H1 (cell line): ENCODE measurements around the gene KLHL2.
"Not testable (repeated sequence)": the region's sequence is repeated elsewhere in the genome, so short reads cannot be mapped to it uniquely, and the experiment has no call there.

Experiments used
- CBX5 ChIP-seq: fragments of 300-800, 300-1000 bp; sonication (generic); IDR thresholded peaks from 2 replicates; pipeline ENCODE4 v1.7.1; 2016; ENCODE audit warnings: antibody characterized with exemption, low read length, low read depth
- EZH2 ChIP-seq: fragments of 200-600 bp; sonication (generic); IDR thresholded peaks from 2 replicates; pipeline ENCODE4 v1.7.1; 2012; ENCODE audit warnings: low read depth, mild to moderate bottlenecking, moderate library complexity, low read length, inconsistent platforms; ENCODE audit not compliant: severe bottlenecking
- HDAC6 ChIP-seq: IDR thresholded peaks from one replicate; pipeline ENCODE4 v1.7.1; 2012; ENCODE audit warnings: low read depth, mild to moderate bottlenecking, inconsistent platforms, low read length, moderate library complexity
- MAFK ChIP-seq: IDR thresholded peaks from 2 replicates; pipeline ENCODE4 v1.6.1; 2012; ENCODE audit warnings: low read depth, mild to moderate bottlenecking, improper control_type of control experiment, low read length
- POLR2A ChIP-seq, 2 experiments: IDR thresholded peaks; 1 replicate in 1 of 2; 2 replicates in 1 of 2; pipeline ENCODE4 v1.6.1; 2011; ENCODE audit warnings: low read depth in 2 of 2, low read length in 2 of 2, mild to moderate bottlenecking in 2 of 2; ENCODE audit errors: control extremely low read depth in 1 of 2
- POLR2AphosphoS5 ChIP-seq: IDR thresholded peaks from 2 replicates; pipeline ENCODE4 v1.6.1; 2011; ENCODE audit warnings: low read depth, low read length
- SP1 ChIP-seq: IDR thresholded peaks from 2 replicates; pipeline ENCODE4 v1.6.1; 2011; ENCODE audit warnings: low read depth, low read length
- SRF ChIP-seq: IDR thresholded peaks from 2 replicates; pipeline ENCODE4 v1.6.1; 2011; ENCODE audit warnings: mild to moderate bottlenecking, low read depth, low read length, moderate library complexity
- TAF7 ChIP-seq: optimal IDR thresholded peaks from 2 replicates; pipeline ENCODE3; 2011; ENCODE audit warnings: low read depth, mild to moderate bottlenecking, inconsistent platforms, low read length, moderate library complexity, borderline replicate concordance
- TBP ChIP-seq: IDR thresholded peaks from 2 replicates; pipeline ENCODE4 v1.6.1; 2011; ENCODE audit warnings: low read depth, low read length, improper control_type of control experiment
- TEAD4 ChIP-seq: IDR thresholded peaks from 2 replicates; pipeline ENCODE4 v1.6.1; 2012; ENCODE audit warnings: low read depth, low read length, inconsistent platforms, mixed read lengths
- USF2 ChIP-seq: IDR thresholded peaks from 2 replicates; pipeline ENCODE4 v1.6.1; 2011; ENCODE audit warnings: low read length, improper control_type of control experiment
- TF ChIP-seq, protein P1 (sequence below), 3 experiments: IDR thresholded peaks; 1 replicate in 2 of 3; 2 replicates in 1 of 3; pipeline versions ENCODE4 v1.5.1 to v1.6.1; 2011; ENCODE audit warnings: low read length in 3 of 3, mild to moderate bottlenecking in 3 of 3, inconsistent platforms in 2 of 3, low read depth in 1 of 3, moderate library complexity in 1 of 3; ENCODE audit not compliant: insufficient read depth in 1 of 3; ENCODE audit errors: control extremely low read depth in 1 of 3

- TF ChIP-seq TEAD4; EZH2; SP1; USF2; CBX5; TBP; MAFK; TAF7; POLR2AphosphoS5; HDAC6; POLR2A (IDR thresholded peaks at IDR 0.05; ENCODE audit: control extremely low read depth in 1 of 2, low read depth in 2 of 2, low read length in 2 of 2); SRF: not testable (repeated sequence)
- TF ChIP-seq, protein P1, sequence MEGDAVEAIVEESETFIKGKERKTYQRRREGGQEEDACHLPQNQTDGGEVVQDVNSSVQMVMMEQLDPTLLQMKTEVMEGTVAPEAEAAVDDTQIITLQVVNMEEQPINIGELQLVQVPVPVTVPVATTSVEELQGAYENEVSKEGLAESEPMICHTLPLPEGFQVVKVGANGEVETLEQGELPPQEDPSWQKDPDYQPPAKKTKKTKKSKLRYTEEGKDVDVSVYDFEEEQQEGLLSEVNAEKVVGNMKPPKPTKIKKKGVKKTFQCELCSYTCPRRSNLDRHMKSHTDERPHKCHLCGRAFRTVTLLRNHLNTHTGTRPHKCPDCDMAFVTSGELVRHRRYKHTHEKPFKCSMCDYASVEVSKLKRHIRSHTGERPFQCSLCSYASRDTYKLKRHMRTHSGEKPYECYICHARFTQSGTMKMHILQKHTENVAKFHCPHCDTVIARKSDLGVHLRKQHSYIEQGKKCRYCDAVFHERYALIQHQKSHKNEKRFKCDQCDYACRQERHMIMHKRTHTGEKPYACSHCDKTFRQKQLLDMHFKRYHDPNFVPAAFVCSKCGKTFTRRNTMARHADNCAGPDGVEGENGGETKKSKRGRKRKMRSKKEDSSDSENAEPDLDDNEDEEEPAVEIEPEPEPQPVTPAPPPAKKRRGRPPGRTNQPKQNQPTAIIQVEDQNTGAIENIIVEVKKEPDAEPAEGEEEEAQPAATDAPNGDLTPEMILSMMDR (IDR thresholded peaks at IDR 0.05; ENCODE audit: control extremely low read depth in 1 of 3, insufficient read depth in 1 of 3, low read depth in 1 of 3, low read length in 3 of 3), result not testable (repeated sequence)
Observed at GRCh38 chr4:165215761-165216487, 8.6 kb downstream of the KLHL2 start.
